HCT116 (cell line): ENCODE measurements around the gene DYNC1I1. TPM values are rescaled to one million over a fixed set of nuclear protein-coding genes. Genes with fewer than 3 reads are reported as not detected.

Experiments
- ATAC-seq: fragments of 200-7000 bp; cut with Tn5 transposase; 2 replicates; pipeline ENCODE4 v1.9.1; 2020; ENCODE audit warnings: mild to moderate bottlenecking, moderate library complexity
- BruUV-seq: library from RNA; stranded (reverse); fragments of 400-500 nt; replicated peaks from 2 replicates; lab custom pipeline; 2021; lab: Mats Ljungman, UMichigan
- CTCF ChIA-PET: fragments of 300-600 bp; sonication (Branson Sonifier 250); formaldehyde crosslinking; loops from one replicate; lab custom pipeline; 2021; ENCODE audit warnings: antibody characterized with exemption; lab: Charles Lee
- POLR2A ChIA-PET: fragments of 300-600, 350-600 bp; sonication (Branson Sonifier 250); formaldehyde crosslinking; loops from one replicate; lab custom pipeline; 2021; ENCODE audit warnings: antibody characterized with exemption; lab: Charles Lee
- RAD21 ChIA-PET, 2 experiments: fragments of 300-600 bp; sonication (Branson Sonifier 250); formaldehyde crosslinking; loops; one replicate each; lab custom pipeline; 2023; ENCODE audit warnings: low total read pairs in 2 of 2; ENCODE audit not compliant: uncharacterized antibody in 2 of 2, unreplicated experiment in 2 of 2, low non-redundant PET in 1 of 2; lab: Charles Lee
- DNase-seq: peaks from one replicate; pipeline ENCODE4 v3.0.0-alpha.2; 2010; ENCODE audit warnings: low read depth, low spot score
- H2AFZ ChIP-seq: fragments of 200-600 bp; shearing (Covaris generic), sonication (generic); 2 replicates; pipeline ENCODE4 v1.6.1; 2017; ENCODE audit warnings: low read depth, mixed run types, mixed read lengths, antibody characterized with exemption, low read length; ENCODE audit not compliant: poor library complexity, severe bottlenecking
- H3K27ac ChIP-seq: 2 replicates; pipeline ENCODE4 v1.5.1; 2012; ENCODE audit warnings: low read depth, low read length
- H3K27me3 ChIP-seq: fragments of 200-600 bp; sonication (generic); 2 replicates; pipeline ENCODE4 v1.6.1; 2016; ENCODE audit warnings: mixed run types, low read length, mixed read lengths; ENCODE audit not compliant: insufficient read depth
- H3K36me3 ChIP-seq, 2 experiments: fragments of 200-500 bp in 1 of 2; fragments of 200-600 bp in 1 of 2; sonication (Bioruptor generic) in 1 of 2; sonication (generic) in 1 of 2; 2 replicates each; pipeline versions ENCODE4 v1.5.1 to v1.6.1; 2014 to 2016; ENCODE audit warnings: low read length in 2 of 2, inconsistent platforms in 1 of 2, mixed read lengths in 1 of 2, mixed run types in 1 of 2; ENCODE audit not compliant: insufficient read depth in 2 of 2, control insufficient read depth in 1 of 2
- H3K4me1 ChIP-seq, 2 experiments: fragments of 200-600 bp in 1 of 2; sonication (generic) in 1 of 2; 2 replicates each; pipeline versions ENCODE4 v1.5.1 to v1.6.1; 2012 to 2017; ENCODE audit warnings: low read length in 2 of 2, inconsistent platforms in 1 of 2, mild to moderate bottlenecking in 1 of 2, mixed read lengths in 1 of 2, mixed run types in 1 of 2, moderate library complexity in 1 of 2; ENCODE audit not compliant: insufficient read depth in 2 of 2, control insufficient read depth in 1 of 2
- H3K4me2 ChIP-seq: fragments of 200-600 bp; sonication (generic); 2 replicates; pipeline ENCODE4 v1.6.1; 2017; ENCODE audit warnings: mixed run types, low read length, mixed read lengths
- H3K4me3 ChIP-seq, 2 experiments: fragments of 200-600 bp in 1 of 2; sonication (generic) in 1 of 2; replicated peaks in 1 of 2; 2 replicates each; pipeline ENCODE4 v1.5.1; 2011 to 2016; ENCODE audit warnings: low read length in 2 of 2, control low read depth in 1 of 2, low read depth in 1 of 2, mild to moderate bottlenecking in 1 of 2, mixed read lengths in 1 of 2, mixed run types in 1 of 2
- H3K79me2 ChIP-seq: fragments of 200-600 bp; sonication (generic); 2 replicates; pipeline ENCODE4 v1.6.1; 2017; ENCODE audit warnings: mild to moderate bottlenecking, mixed run types, low read length, moderate library complexity, mixed read lengths; ENCODE audit not compliant: insufficient read depth
- H3K9ac ChIP-seq: fragments of 200-600 bp; sonication (generic); 2 replicates; pipeline ENCODE4 v1.6.1; 2016; ENCODE audit warnings: low read length, mixed read lengths
- H3K9me2 ChIP-seq: fragments of 200-600 bp; sonication (generic), shearing (Covaris generic); 2 replicates; pipeline ENCODE4 v1.6.1; 2017; ENCODE audit warnings: mixed run types, mild to moderate bottlenecking, moderate library complexity; ENCODE audit not compliant: insufficient read depth
- H3K9me3 ChIP-seq, 2 experiments: fragments of 200-500 bp in 1 of 2; fragments of 200-600 bp in 1 of 2; sonication (Bioruptor generic) in 1 of 2; sonication (generic) in 1 of 2; 2 replicates each; pipeline ENCODE4 v1.6.1; 2014 to 2017; ENCODE audit warnings: low read length in 2 of 2, mixed read lengths in 2 of 2, inconsistent platforms in 1 of 2, low read depth in 1 of 2, mild to moderate bottlenecking in 1 of 2, mixed run types in 1 of 2, moderate library complexity in 1 of 2; ENCODE audit not compliant: control insufficient read depth in 1 of 2, insufficient read depth in 1 of 2
- H4K20me1 ChIP-seq: fragments of 200-600 bp; sonication (generic), shearing (Covaris generic); 2 replicates; pipeline ENCODE4 v1.6.1; 2017; ENCODE audit warnings: mixed run types, mild to moderate bottlenecking, moderate library complexity; ENCODE audit not compliant: insufficient read depth
- ATF3 ChIP-seq: IDR thresholded peaks from 2 replicates; pipeline ENCODE4 v1.6.1; 2012
- CBX3 ChIP-seq: IDR thresholded peaks from 2 replicates; pipeline ENCODE4 v1.6.1; 2012; ENCODE audit warnings: low read depth
- CEBPB ChIP-seq: IDR thresholded peaks from 2 replicates; pipeline ENCODE4 v1.6.1; 2012; ENCODE audit warnings: low read depth
- CTCF ChIP-seq, 3 experiments: fragments of 200-600 bp in 1 of 3; sonication (generic) in 1 of 3; IDR thresholded peaks in 2 of 3; conservative IDR thresholded peaks in 1 of 3; 2 replicates each; pipeline ENCODE4 v1.5.1; 2012 to 2017; ENCODE audit warnings: low read depth in 2 of 3, low read length in 2 of 3, antibody characterized with exemption in 1 of 3, borderline replicate concordance in 1 of 3, control low read depth in 1 of 3, mild to moderate bottlenecking in 1 of 3, mixed read lengths in 1 of 3, mixed run types in 1 of 3, moderate library complexity in 1 of 3; ENCODE audit not compliant: insufficient read depth in 1 of 3
- EGR1 ChIP-seq: IDR thresholded peaks from 2 replicates; pipeline ENCODE4 v1.6.1; 2012; ENCODE audit warnings: low read depth
- ELF1 ChIP-seq: IDR thresholded peaks from 2 replicates; pipeline ENCODE4 v1.6.1; 2012; ENCODE audit warnings: low read depth, borderline replicate concordance
- FOSL1 ChIP-seq: IDR thresholded peaks from 2 replicates; pipeline ENCODE4 v1.6.1; 2012; ENCODE audit warnings: low read depth
- MAX ChIP-seq: IDR thresholded peaks from 2 replicates; pipeline ENCODE4 v1.6.1; 2012
- POLR2A ChIP-seq: IDR thresholded peaks from 2 replicates; pipeline ENCODE4 v1.7.0; 2011; ENCODE audit warnings: borderline replicate concordance; ENCODE audit not compliant: insufficient read depth, insufficient read length; ENCODE audit errors: extremely low read depth
- RAD21 ChIP-seq: IDR thresholded peaks from 2 replicates; pipeline ENCODE4 v1.6.1; 2012; ENCODE audit warnings: low read depth, mild to moderate bottlenecking
- REST ChIP-seq: IDR thresholded peaks from 2 replicates; pipeline ENCODE4 v1.6.1; 2012; ENCODE audit warnings: low read depth
- SIN3A ChIP-seq: IDR thresholded peaks from 2 replicates; pipeline ENCODE4 v1.6.1; 2012; ENCODE audit warnings: low read depth
- SP1 ChIP-seq: IDR thresholded peaks from 2 replicates; pipeline ENCODE4 v1.6.1; 2012; ENCODE audit warnings: low read depth
- SRF ChIP-seq: IDR thresholded peaks from 2 replicates; pipeline ENCODE4 v1.6.1; 2012; ENCODE audit warnings: low read depth
- TCF7L2 ChIP-seq: IDR thresholded peaks from 2 replicates; pipeline ENCODE4 v1.7.0; 2011; ENCODE audit warnings: borderline replicate concordance, inconsistent platforms; ENCODE audit not compliant: insufficient read depth, insufficient read length; ENCODE audit errors: extremely low read depth
- YY1 ChIP-seq: IDR thresholded peaks from 2 replicates; pipeline ENCODE4 v1.6.1; 2011; ENCODE audit warnings: low read length, low read depth, moderate library complexity, mild to moderate bottlenecking; ENCODE audit not compliant: insufficient replicate concordance; ENCODE audit errors: extremely low read depth
- ZBTB33 ChIP-seq: IDR thresholded peaks from 2 replicates; pipeline ENCODE4 v1.6.1; 2011; ENCODE audit warnings: mild to moderate bottlenecking, low read length, moderate library complexity; ENCODE audit not compliant: insufficient replicate concordance; ENCODE audit errors: extremely low read depth
- ZFX ChIP-seq: fragments of 450-650 bp; IDR thresholded peaks from 2 replicates; pipeline ENCODE4 v1.6.1; 2017
- intact Hi-C: fragments of 100-400 bp; cut with micrococcal nuclease; formaldehyde crosslinking; loops from 2 replicates; pipeline ENCODE4 v1.10.0; 2022
- total RNA-seq: library from RNA; stranded (reverse); gene quantifications from one replicate; pipeline ENCODE4 v1.2.1, GENCODE V29; 2021; ENCODE audit not compliant: unreplicated experiment

The DYNC1I1 gene
- total RNA-seq, 1 experiment from 2014 or later: not detected

GRCh38 chr7:96075510-96076349, 303.4 kb downstream of the DYNC1I1 start:
- Histone ChIP-seq H3K27me3 (peaks cover 68% of the 10 kb centered on the region), H3K9me2 (no peaks in the 10 kb centered on the region), H2AFZ (peak overlapping the region; percentile 29), H3K79me2 (no peaks in the 10 kb centered on the region), H4K20me1 (no peaks in the 10 kb centered on the region), H3K4me2 (peak overlapping the region; percentile 28), H3K9me3 (no peaks in the 10 kb centered on the region), H3K4me3 (no peak overlapping the region), H3K27ac (no peak overlapping the region), H3K36me3 (no peaks in the 10 kb centered on the region), H3K4me1 (0 out of 4 replicates have a peak, but pooled peaks cover 0 to 4% of the 10 kb centered on the region in 2 experiments), H3K9ac (no peak overlapping the region)
- ChIA-PET POLR2A (no interaction called here), RAD21 (interaction anchor here (1.0 kb wide), 2 partner anchors 952 kb away, joined by 3 to 4 read pairs; no protein-coding TSS in a partner anchor), CTCF (interaction anchor here (1.3 kb wide), 1 partner anchor 952 kb away, joined by 5 read pairs; no protein-coding TSS in a partner anchor)
- ATAC-seq: peak; percentile 97
- peak; percentile 8 for DNase-seq
- no TSS peak for BruUV-seq
- intact Hi-C loops: loop anchor here (1.0 to 2.0 kb wide), 2 partner anchors 339 to 952 kb away; no protein-coding TSS in a partner anchor
- TF ChIP-seq SRF (no peak), ZBTB33 (no peak), ATF3 (no peak), CTCF (IDR thresholded peaks at IDR 0.05 in 2 of 3, conservative IDR thresholded peaks at IDR 0.05 in 1 of 3; ENCODE audit: borderline replicate concordance in 1 of 3, insufficient read depth in 1 of 3, low read depth in 2 of 3, low read length in 2 of 3) (peak; percentile 43 to 82 (median 76); a peak in 5 of 6 replicates), EGR1 (no peak), SP1 (no peak), RAD21 (peak; percentile 80), FOSL1 (no peak), REST (no peak), CEBPB (no peak), SIN3A (no peak), MAX (no peak), POLR2A (no peak), YY1 (no peak), ELF1 (no peak), ZFX (no peak), CBX3 (no peak), TCF7L2 (peak; percentile 18)
